ENCODE measurements around the gene DSTN.

Gene DSTN

GRCh38 chr20:17549131-17549530 lies 20.7 kb upstream of the DSTN start:
- no peak for TF ChIP-seq EZH2phosphoT487 (IDR thresholded peaks at IDR 0.05; ENCODE audit: borderline replicate concordance)
- no peak for TF ChIP-seq CTCF (conservative IDR thresholded peaks at IDR 0.05; ENCODE audit: low read length)
- Histone ChIP-seq H3K9me2 (replicated peaks; ENCODE audit: low read depth, low read length) (no peaks in the 10 kb centered on the region), H3K9me3 (ENCODE audit: insufficient read depth, low read depth, low read length) (no peaks in the 10 kb centered on the region), H3K4me2 (ENCODE audit: low read depth, low read length, poor library complexity, severe bottlenecking) (no peak overlapping the region), H3K27me3 (ENCODE audit: insufficient read depth, low read length, poor library complexity, severe bottlenecking) (no peaks in the 10 kb centered on the region), H3K4me1 (ENCODE audit: insufficient read depth, low read length, poor library complexity, severe bottlenecking) (no peaks in the 10 kb centered on the region), H4K20me1 (ENCODE audit: insufficient read depth, low read length, poor library complexity, severe bottlenecking) (no peaks in the 10 kb centered on the region), H3K36me3 (ENCODE audit: insufficient read depth, low read length) (no peaks in the 10 kb centered on the region), H3K79me2 (ENCODE audit: insufficient read depth, low read length) (no peaks in the 10 kb centered on the region), H2AFZ (ENCODE audit: low read length) (no peak overlapping the region), H3K9ac (ENCODE audit: low read depth, low read length, poor library complexity, severe bottlenecking) (no peak overlapping the region), H3F3A (ENCODE audit: low read depth) (no peaks in the 10 kb centered on the region), H3K4me3 (ENCODE audit: low read length, poor library complexity, severe bottlenecking) (no peak overlapping the region)

GRCh38 chr20:17555106-17555505 lies 14.8 kb upstream of the DSTN start:
- H3K79me2 ChIP-seq (ENCODE audit: insufficient read depth, low read length) = no peaks in the 10 kb centered on the region
- no peaks in the 10 kb centered on the region for H4K20me1 ChIP-seq (ENCODE audit: insufficient read depth, low read length, poor library complexity, severe bottlenecking)
- H3K9ac ChIP-seq (ENCODE audit: low read depth, low read length, poor library complexity, severe bottlenecking) = no peak overlapping the region
- H3K9me3 ChIP-seq (ENCODE audit: insufficient read depth, low read depth, low read length) = no peaks in the 10 kb centered on the region
- no peaks in the 10 kb centered on the region for H3K9me2 ChIP-seq (replicated peaks; ENCODE audit: low read depth, low read length)
- no peaks in the 10 kb centered on the region for H3K27me3 ChIP-seq (ENCODE audit: insufficient read depth, low read length, poor library complexity, severe bottlenecking)
- H3K4me2 ChIP-seq (ENCODE audit: low read depth, low read length, poor library complexity, severe bottlenecking) = no peak overlapping the region
- H3K4me1 ChIP-seq (ENCODE audit: insufficient read depth, low read length, poor library complexity, severe bottlenecking) = peaks cover 13% of the 10 kb centered on the region
- no peaks in the 10 kb centered on the region for H3K36me3 ChIP-seq (ENCODE audit: insufficient read depth, low read length)
- no peaks in the 10 kb centered on the region for H3F3A ChIP-seq (ENCODE audit: low read depth)
- no peak overlapping the region for H2AFZ ChIP-seq (ENCODE audit: low read length)
- no peak overlapping the region for H3K4me3 ChIP-seq (ENCODE audit: low read length, poor library complexity, severe bottlenecking)
- TF ChIP-seq CTCF (conservative IDR thresholded peaks at IDR 0.05; ENCODE audit: low read length) (no peak), EZH2phosphoT487 (IDR thresholded peaks at IDR 0.05; ENCODE audit: borderline replicate concordance) (no peak)

- Histone ChIP-seq H3F3A (ENCODE audit: low read depth) (no peaks in the 10 kb centered on the region), H3K9me2 (replicated peaks; ENCODE audit: low read depth, low read length) (no peaks in the 10 kb centered on the region), H3K9me3 (ENCODE audit: insufficient read depth, low read depth, low read length) (no peaks in the 10 kb centered on the region), H3K4me2 (ENCODE audit: low read depth, low read length, poor library complexity, severe bottlenecking) (no peak overlapping the region), H3K36me3 (ENCODE audit: insufficient read depth, low read length) (no peaks in the 10 kb centered on the region), H3K79me2 (ENCODE audit: insufficient read depth, low read length) (no peaks in the 10 kb centered on the region), H3K4me3 (ENCODE audit: low read length, poor library complexity, severe bottlenecking) (no peak overlapping the region), H3K9ac (ENCODE audit: low read depth, low read length, poor library complexity, severe bottlenecking) (no peak overlapping the region), H4K20me1 (ENCODE audit: insufficient read depth, low read length, poor library complexity, severe bottlenecking) (no peaks in the 10 kb centered on the region), H3K27me3 (ENCODE audit: insufficient read depth, low read length, poor library complexity, severe bottlenecking) (no peaks in the 10 kb centered on the region), H3K4me1 (ENCODE audit: insufficient read depth, low read length, poor library complexity, severe bottlenecking) (peaks cover 13% of the 10 kb centered on the region), H2AFZ (ENCODE audit: low read length) (no peak overlapping the region)
- TF ChIP-seq EZH2phosphoT487 (IDR thresholded peaks at IDR 0.05; ENCODE audit: borderline replicate concordance) = no peak
- no peak for TF ChIP-seq CTCF (conservative IDR thresholded peaks at IDR 0.05; ENCODE audit: low read length)
These were observed 12.8 kb upstream of the DSTN start for GRCh38 chr20:17556837-17557674.

Data from Loucy (cell line).